GM12892 (cell line): ENCODE measurements around the gene KIRREL3.

Experiments used
- DNase-seq: peaks from one replicate; pipeline ENCODE4 v3.0.0; 2011; ENCODE audit not compliant: insufficient read length
- FAIRE-seq: peaks from 2 replicates; lab custom pipeline; 2011; peaks lifted over from hg19 to GRCh38; lab: Jason Lieb, UNC
- POLR2A ChIP-seq: IDR thresholded peaks from 2 replicates; pipeline ENCODE4 v1.6.1; 2011; ENCODE audit warnings: low read depth, low read length, control low read depth
- POLR2AphosphoS5 ChIP-seq: IDR thresholded peaks from 2 replicates; pipeline ENCODE4 v1.6.1; 2011; ENCODE audit warnings: low read depth, low read length, control low read depth
- TAF1 ChIP-seq: IDR thresholded peaks from 2 replicates; pipeline ENCODE4 v1.6.1; 2011; ENCODE audit warnings: low read depth, mild to moderate bottlenecking, control low read depth, low read length, borderline replicate concordance

KIRREL3 gene

DNA sequence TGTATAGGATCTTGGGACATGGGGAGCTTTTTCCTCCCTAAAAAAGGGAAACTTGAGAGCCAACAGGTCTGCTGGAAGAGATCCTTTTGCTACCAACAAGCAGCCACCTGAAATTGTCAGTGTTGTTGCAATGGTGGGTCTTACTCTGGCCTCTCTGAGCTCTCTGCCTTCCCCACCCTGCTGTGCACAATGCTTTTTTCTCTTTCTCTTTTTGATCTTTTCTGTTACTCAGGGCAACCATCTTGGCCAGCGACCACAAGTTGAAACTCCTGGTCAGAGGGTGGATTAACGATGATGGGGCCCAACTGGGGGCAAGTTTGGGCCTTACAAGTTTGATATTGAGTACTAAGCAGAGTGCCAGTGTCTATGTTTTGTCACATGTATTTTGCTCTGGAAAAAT is 155.8 kb downstream of the KIRREL3 start:
- DNase-seq (no peak), FAIRE-seq (no peak)
- TF ChIP-seq POLR2AphosphoS5 (no peak), TAF1 (no peak), POLR2A (no peak)

GRCh38 chr11:126843096-126843495 is 157.5 kb downstream of the KIRREL3 start:
- TF ChIP-seq TAF1 (no peak), POLR2A (no peak), POLR2AphosphoS5 (no peak)
- DNase-seq (no peak), FAIRE-seq (no peak)

- DNase-seq = no peak
- TF ChIP-seq POLR2A (no peak), POLR2AphosphoS5 (no peak), TAF1 (no peak)
- no peak for FAIRE-seq
Measured at GRCh38 chr11:126841999-126842398, 158.6 kb downstream of the KIRREL3 start.

GRCh38 chr11:126840975-126841374 is 159.6 kb downstream of the KIRREL3 start:
- no peak for DNase-seq
- FAIRE-seq = no peak
- TF ChIP-seq POLR2A (no peak), TAF1 (no peak), POLR2AphosphoS5 (no peak)

DNA sequence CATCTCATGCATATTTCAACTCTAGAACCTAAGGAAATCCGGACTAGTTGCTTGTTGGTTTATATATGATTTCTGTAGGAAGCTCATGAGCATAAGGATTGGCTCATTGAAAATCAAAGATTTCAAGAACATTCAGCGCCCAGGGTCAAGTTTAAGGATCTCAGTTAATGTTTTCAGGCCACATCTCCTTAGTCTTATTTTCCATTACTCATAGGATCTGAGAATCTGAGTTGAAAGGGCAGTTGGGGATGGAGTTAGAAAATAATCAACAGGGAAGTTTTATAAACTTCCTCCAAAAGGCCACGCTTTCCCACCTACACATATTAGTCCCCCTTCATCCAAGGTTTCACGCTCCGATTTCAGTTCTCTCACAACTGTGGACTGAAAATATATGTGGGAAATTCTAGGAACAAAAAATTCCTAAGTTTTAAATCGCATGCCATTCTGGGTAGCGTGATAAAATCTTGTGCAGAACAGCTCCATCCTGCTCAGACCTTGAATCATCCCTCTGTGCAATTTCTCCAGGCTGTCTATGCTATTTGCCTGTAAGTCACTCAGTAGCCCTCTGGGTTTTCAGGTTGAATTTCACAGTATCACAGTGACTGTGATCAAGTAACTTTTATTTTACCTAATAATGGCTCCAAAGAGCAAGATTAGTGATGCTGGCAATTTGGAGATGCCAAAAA is 160.2 kb downstream of the KIRREL3 start:
- no peak for DNase-seq

DNA sequence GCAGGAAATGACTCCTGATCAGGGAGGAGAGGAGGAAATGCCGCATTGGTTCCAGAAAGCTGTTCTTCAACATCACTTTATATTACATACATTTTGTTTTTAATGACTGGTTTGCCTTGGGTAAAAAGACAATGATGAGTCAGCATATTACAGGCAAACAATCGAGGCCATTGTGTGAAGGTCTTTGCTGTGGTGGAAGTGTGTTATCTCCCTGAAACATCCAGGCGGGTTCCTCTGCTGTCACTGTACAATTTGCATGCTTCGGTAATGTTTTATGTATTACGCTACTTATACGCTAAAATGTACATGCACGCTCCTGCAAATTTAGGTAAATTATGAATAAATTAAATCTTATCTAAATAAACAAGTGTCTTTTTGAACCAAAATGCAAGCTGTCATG is 161.1 kb downstream of the KIRREL3 start:
- FAIRE-seq = no peak
- TF ChIP-seq TAF1 (no peak), POLR2AphosphoS5 (no peak), POLR2A (no peak)

More for the DNA sequence above, 160.2 kb downstream of the KIRREL3 start:
- no peak for FAIRE-seq
- no peak for TF ChIP-seq POLR2A

GRCh38 chr11:126838779-126839178 is 161.8 kb downstream of the KIRREL3 start:
- DNase-seq = no peak
- no peak for FAIRE-seq
- TF ChIP-seq POLR2A (no peak), TAF1 (no peak), POLR2AphosphoS5 (no peak)

More for the DNA sequence above, 161.1 kb downstream of the KIRREL3 start:
- no peak for DNase-seq

DNA sequence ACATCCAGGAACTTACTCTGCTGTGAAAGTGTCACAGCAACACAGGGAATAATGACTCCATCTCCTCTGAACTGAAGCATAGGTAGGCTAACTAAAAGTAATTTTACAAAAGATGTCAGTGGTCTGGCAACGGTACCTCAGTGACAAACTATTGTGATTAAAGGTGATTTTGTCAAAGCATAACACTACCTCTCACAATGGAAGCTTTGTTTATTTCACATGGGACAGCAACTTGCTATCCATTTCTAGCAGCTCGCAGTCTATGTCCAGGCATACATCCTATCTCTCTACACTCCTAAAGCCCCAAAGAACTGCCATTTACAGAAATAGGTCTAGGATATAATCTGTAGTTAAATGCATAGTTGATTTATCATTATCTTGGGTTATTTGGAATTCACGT is 163.0 kb downstream of the KIRREL3 start:
- FAIRE-seq = no peak
- DNase-seq = no peak
- no peak for TF ChIP-seq POLR2A
- no peak for TF ChIP-seq POLR2AphosphoS5
- no peak for TF ChIP-seq TAF1

- TF ChIP-seq POLR2A = no peak
- FAIRE-seq (no peak), DNase-seq (no peak)
Measured at GRCh38 chr11:126834573-126834972, 166.0 kb downstream of the KIRREL3 start.

GRCh38 chr11:126834149-126834548 is 166.4 kb downstream of the KIRREL3 start:
- TF ChIP-seq POLR2AphosphoS5 = no peak
- no peak for TF ChIP-seq POLR2A
- no peak for TF ChIP-seq TAF1
- no peak for FAIRE-seq
- no peak for DNase-seq

GRCh38 chr11:126833065-126833464 is 167.5 kb downstream of the KIRREL3 start:
- TF ChIP-seq TAF1 (no peak), POLR2A (no peak)
- DNase-seq (no peak), FAIRE-seq (no peak)

DNA sequence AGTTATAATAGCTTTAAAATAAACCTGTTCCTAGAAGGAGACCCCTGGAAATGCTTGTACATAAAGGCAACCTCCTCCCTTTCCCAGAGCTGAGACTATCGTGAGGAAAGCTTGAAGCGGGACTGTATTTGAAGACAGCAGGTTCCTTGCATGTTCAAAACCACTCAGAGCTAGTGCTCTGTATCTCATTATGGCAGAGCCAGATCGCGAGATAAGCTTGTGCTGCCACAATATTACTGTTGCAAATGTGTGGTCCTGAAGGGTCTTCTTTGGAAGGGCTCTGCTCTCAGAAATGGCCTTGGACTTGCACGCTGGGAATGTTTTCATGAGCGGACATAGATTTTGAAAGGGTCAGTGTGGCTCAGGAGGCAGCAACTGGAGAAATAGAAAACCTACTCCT is 168.2 kb downstream of the KIRREL3 start:
- FAIRE-seq = no peak
- no peak for DNase-seq
- TF ChIP-seq POLR2A = no peak
- TF ChIP-seq POLR2AphosphoS5 = no peak
- TF ChIP-seq TAF1 = no peak

GRCh38 chr11:126830216-126830806 is 170.3 kb downstream of the KIRREL3 start:
- FAIRE-seq = no peak
- TF ChIP-seq POLR2A = no peak
- TF ChIP-seq POLR2AphosphoS5 = no peak
- TF ChIP-seq TAF1 = no peak

More at GRCh38 chr11:126830216-126830806, 170.3 kb downstream of the KIRREL3 start:
- DNase-seq = no peak
